Stomach (tissue), 9 donors: ENCODE results near the gene DDI2. TPM values are rescaled to one million over a fixed set of nuclear protein-coding genes. Genes with fewer than 3 reads are reported as not detected.
A peak's percentile ranks its signal among the peaks of the same experiment; 100 is the strongest.

ENCODE experiments used
- DNase-seq, 2 donors: peaks; one replicate each; pipeline versions ENCODE4 v3.0.0 to v3.0.0-alpha.2; 2013 to 2019
- H3K27ac ChIP-seq, 5 donors: fragments of 200-600 bp in 4 of 5; sonication (generic) in 4 of 5; one replicate each; pipeline ENCODE4 v1.5.1; 2013 to 2019; ENCODE audit warnings: mild to moderate bottlenecking in 1 of 5, moderate library complexity in 1 of 5
- H3K27me3 ChIP-seq, 3 donors: fragments of 200-600 bp; sonication (generic); one replicate each; pipeline ENCODE4 v1.5.1; 2017 to 2019; ENCODE audit warnings: mixed run types in 1 of 3
- H3K36me3 ChIP-seq, 4 donors: fragments of 200-600 bp; sonication (generic); 1 replicate in 3 of 4; 2 replicates in 1 of 4; pipeline ENCODE4 v1.5.1; 2016 to 2019
- H3K4me1 ChIP-seq, 4 donors: fragments of 200-600 bp; sonication (generic); one replicate each; pipeline ENCODE4 v1.5.1; 2016 to 2019
- H3K4me3 ChIP-seq, 4 donors: fragments of 200-600 bp; sonication (generic) in 3 of 4; one replicate each; pipeline ENCODE4 v1.5.1; 2016 to 2019; ENCODE audit warnings: mild to moderate bottlenecking in 1 of 4
- H3K9me3 ChIP-seq, 4 donors: fragments of 200-600 bp; sonication (generic); one replicate each; pipeline ENCODE4 v1.5.1; 2016 to 2019
- EP300 ChIP-seq: sonication (generic); formaldehyde crosslinking; IDR thresholded peaks from one replicate; pipeline ENCODE4 v1.6.1; 2017; ENCODE audit warnings: antibody characterized with exemption
- POLR2A ChIP-seq, 4 donors: fragments of 450-650 bp; IDR thresholded peaks; one replicate each; pipeline ENCODE4 v1.6.1; 2016; ENCODE audit warnings: antibody characterized with exemption in 4 of 4, control low read depth in 2 of 4, mild to moderate bottlenecking in 1 of 4, moderate library complexity in 1 of 4
- POLR2AphosphoS5 ChIP-seq, 3 donors: sonication (generic); formaldehyde crosslinking; IDR thresholded peaks; one replicate each; pipeline ENCODE4 v1.6.1; 2016; ENCODE audit warnings: antibody characterized with exemption in 3 of 3
- WGBS, 5 donors: extraction: QIAGEN DNeasy Blood & Tissue Kit in 3 of 5; methylation state at CpG; one replicate each; pipeline versions ENCODE4 v1.1.5 to v1.1.7; 2013 to 2018; 5-methylcytosine and 5-hydroxymethylcytosine counted together
- intact Hi-C: fragments of 100-400 bp; cut with DNase I; formaldehyde crosslinking; loops from one replicate; pipeline ENCODE4 v1.15.1; 2023; ENCODE audit warnings: low total_unique reads
- polyA plus RNA-seq, 3 donors: library from polyadenylated mRNA; stranded (reverse); fragments of 200-250 nt; gene quantifications; one replicate each; pipeline ENCODE4 v1.2.3, GENCODE V29; 2013
- small RNA-seq, 4 donors: library from RNA; depleted of rRNA; stranded (forward); fragments of <200 nt; gene quantifications; one replicate each; pipeline ENCODE3, GENCODE V24; 2016
- total RNA-seq, 5 donors: library from RNA; depleted of rRNA; stranded (reverse); fragments of >200 nt; gene quantifications; one replicate each; pipeline versions ENCODE4 v1.1.0 to v1.2.3, GENCODE V29; 2014 to 2016
- TF ChIP-seq, protein P1 (sequence below), 7 experiments: fragments of 450-650 bp in 4 of 7; fragments of 200-600 bp in 3 of 7; sonication (generic) in 3 of 7; IDR thresholded peaks; one replicate each; pipeline ENCODE4 v1.5.1; 2016 to 2019; ENCODE audit warnings: antibody characterized with exemption in 7 of 7, control low read depth in 2 of 7, mild to moderate bottlenecking in 1 of 7
- donor health status: healthy with polysubstance abuse.
- donor health status: Bipolar disorder and iron deficiency.
- donor health status: healthy.

DDI2 gene
- total and polyA plus RNA-seq, 8 donors: 3.1 to 261 (median 16.6) TPM

DNA sequence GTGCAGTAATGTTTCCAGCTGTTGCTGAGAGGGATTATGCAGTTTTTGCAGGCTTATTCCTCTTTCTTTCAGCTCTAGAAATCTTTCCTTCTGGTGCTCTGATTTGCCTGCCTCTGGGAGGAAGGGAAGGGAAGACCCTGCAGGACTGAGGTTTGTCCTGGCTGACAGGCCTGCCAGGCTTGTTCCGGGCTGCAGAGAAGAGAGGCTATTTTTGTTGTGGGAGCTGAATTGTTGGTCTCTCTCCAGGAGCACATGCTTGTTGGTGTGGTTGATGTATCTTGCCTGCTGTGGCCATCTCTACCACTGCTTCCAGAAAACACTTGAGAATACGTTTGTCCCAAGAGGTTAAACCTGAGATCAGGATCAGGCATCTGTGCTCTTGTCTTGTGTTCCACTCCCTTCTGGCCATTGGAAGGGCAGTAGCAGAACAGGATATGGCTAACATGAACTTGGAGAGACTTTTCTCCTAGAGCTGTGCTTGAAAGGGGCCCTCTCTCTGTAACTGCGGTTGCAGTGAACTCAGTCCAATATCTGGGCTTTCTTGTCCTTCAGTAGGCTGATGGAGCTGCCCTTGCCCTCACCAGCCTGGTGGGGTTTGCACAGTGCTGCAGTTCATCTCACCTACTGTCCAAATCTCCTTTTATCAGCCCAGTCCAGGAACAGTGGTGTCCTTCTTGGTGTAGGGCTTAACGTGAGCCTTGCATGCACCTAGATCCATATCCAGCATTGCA, 97.3 kb downstream of the DDI2 start:
- Histone ChIP-seq H3K27ac (peak overlapping the region in 3 of 5 donors; percentile 29 to 85 (median 56)), H3K27me3 (no peaks in the 10 kb centered on the region), H3K9me3 (no peaks in the 10 kb centered on the region), H3K36me3 (peaks cover 25 to 39% (median 34%) of the 10 kb centered on the region in 4 donors), H3K4me3 (no peak overlapping the region), H3K4me1 (peaks cover 27 to 67% (median 44%) of the 10 kb centered on the region in 4 donors)
- TF ChIP-seq EP300: no peak
- TF ChIP-seq POLR2A (IDR thresholded peaks at IDR 0.05): no peak
- TF ChIP-seq POLR2AphosphoS5 (IDR thresholded peaks at IDR 0.05): no peak
- TF ChIP-seq, protein P1, sequence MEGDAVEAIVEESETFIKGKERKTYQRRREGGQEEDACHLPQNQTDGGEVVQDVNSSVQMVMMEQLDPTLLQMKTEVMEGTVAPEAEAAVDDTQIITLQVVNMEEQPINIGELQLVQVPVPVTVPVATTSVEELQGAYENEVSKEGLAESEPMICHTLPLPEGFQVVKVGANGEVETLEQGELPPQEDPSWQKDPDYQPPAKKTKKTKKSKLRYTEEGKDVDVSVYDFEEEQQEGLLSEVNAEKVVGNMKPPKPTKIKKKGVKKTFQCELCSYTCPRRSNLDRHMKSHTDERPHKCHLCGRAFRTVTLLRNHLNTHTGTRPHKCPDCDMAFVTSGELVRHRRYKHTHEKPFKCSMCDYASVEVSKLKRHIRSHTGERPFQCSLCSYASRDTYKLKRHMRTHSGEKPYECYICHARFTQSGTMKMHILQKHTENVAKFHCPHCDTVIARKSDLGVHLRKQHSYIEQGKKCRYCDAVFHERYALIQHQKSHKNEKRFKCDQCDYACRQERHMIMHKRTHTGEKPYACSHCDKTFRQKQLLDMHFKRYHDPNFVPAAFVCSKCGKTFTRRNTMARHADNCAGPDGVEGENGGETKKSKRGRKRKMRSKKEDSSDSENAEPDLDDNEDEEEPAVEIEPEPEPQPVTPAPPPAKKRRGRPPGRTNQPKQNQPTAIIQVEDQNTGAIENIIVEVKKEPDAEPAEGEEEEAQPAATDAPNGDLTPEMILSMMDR (IDR thresholded peaks at IDR 0.05): no peak
- DNase-seq: peak in 1 of 2 donors; percentile 51
- WGBS, 5 donors: 45 to 70% (median 47%) methylated on average over 3 to 4 of the region's 4 CpGs
- intact Hi-C loops: no loop called here

DNA sequence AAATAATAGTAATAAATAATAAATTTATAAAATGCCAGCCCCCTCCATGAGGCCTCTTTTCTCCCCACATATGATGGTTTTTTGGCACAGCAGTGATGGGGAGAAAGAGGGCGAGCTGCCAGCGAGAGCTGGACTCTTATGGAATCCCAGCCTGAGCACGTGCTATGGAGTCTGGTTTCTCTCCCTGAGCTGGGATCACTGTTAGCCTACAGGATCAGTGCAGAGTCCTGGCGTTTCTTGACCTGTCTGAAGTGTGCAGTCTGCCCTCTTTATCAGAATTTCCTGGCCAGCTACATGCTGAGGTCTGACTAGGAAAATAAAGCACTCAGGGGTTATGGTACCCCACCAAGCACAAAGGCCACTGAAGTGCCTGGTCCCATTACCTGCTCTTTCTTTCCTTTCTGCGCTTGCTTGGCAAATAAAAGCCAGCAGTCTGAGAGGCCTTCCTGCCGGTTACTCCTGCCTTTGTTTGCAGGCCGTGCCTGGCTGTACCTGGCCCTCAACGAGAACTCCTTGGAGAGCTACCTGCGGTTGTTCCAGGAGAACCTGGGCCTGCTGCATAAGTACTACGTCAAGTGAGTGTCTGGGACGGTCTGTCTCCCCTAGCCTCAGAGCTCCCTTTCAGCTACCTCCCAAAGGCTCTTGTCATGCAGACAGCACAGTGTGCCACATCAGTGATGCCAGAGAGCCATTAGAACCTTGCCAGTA, 100.3 kb downstream of the DDI2 start:
- peak overlapping the region; percentile 72 to 91 (median 85) for H3K27ac ChIP-seq
- no peaks in the 10 kb centered on the region for H3K9me3 ChIP-seq
- peaks cover 27 to 76% (median 43%) of the 10 kb centered on the region in 4 donors for H3K4me1 ChIP-seq
- H3K4me3 ChIP-seq: no peak overlapping the region
- TF ChIP-seq POLR2AphosphoS5 (IDR thresholded peaks at IDR 0.05) (peak in 1 of 3 donors; percentile 31), EP300 (no peak), POLR2A (IDR thresholded peaks at IDR 0.05) (no peak)
- TF ChIP-seq, protein P1 (IDR thresholded peaks at IDR 0.05): peak in 1 of 7 experiments; percentile 4
- 28 to 52% (median 48%) methylated on average over 11 of the region's 11 CpGs for WGBS, 5 donors
- peaks cover 43 to 69% (median 64%) of the 10 kb centered on the region in 4 donors for H3K36me3 ChIP-seq
- intact Hi-C loops: no loop called here
- H3K27me3 ChIP-seq: no peaks in the 10 kb centered on the region
- peak; percentile 74 to 82 for DNase-seq

DNA sequence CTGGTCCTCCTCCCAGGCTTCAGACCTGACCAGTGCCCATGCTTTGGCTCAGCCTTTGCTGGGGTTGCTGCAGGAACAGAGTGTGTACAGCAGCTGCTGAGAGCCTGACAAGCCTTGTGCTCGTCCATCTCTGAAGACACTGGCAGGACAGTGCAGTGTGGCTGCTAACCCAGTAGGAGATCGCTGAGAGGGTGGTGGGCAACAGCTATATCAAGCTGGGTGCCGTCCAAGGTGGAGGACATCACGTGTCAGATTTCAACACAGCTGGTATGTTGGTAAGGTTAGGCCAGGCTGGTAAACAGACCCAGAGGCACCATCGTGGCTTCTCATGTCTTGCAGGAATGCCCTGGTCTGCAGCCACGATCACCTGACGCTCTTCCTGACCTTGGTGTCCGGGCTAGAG, 100.9 kb downstream of the DDI2 start:
- intact Hi-C loops: no loop called here
- no peak for TF ChIP-seq EP300
- no peak for TF ChIP-seq POLR2AphosphoS5 (IDR thresholded peaks at IDR 0.05)
- TF ChIP-seq, protein P1 (IDR thresholded peaks at IDR 0.05): no peak
- no peak for TF ChIP-seq POLR2A (IDR thresholded peaks at IDR 0.05)
- 54 to 81% (median 58%) methylated on average over 7 to 8 of the region's 8 CpGs for WGBS, 5 donors
- H3K36me3 ChIP-seq: peaks cover 49 to 75% (median 70%) of the 10 kb centered on the region in 4 donors
- H3K27ac ChIP-seq: peak overlapping the region; percentile 72 to 91 (median 85)
- no peaks in the 10 kb centered on the region for H3K27me3 ChIP-seq
- no peak overlapping the region for H3K4me3 ChIP-seq
- H3K9me3 ChIP-seq: no peaks in the 10 kb centered on the region
- peak in 1 of 2 donors; percentile 55 for DNase-seq
- H3K4me1 ChIP-seq: peaks cover 27 to 74% (median 43%) of the 10 kb centered on the region in 4 donors

Small RNAs within 50 kb of the gene (small RNA-seq; reads per million reads assigned to genes)
- gene AL121992.2 (0 reads per million in 4 donors), gene CD24P1 (0 reads per million in 4 donors), gene RNU7-179P (0 reads per million in 4 donors)

Other genes with a start within 250 kb of the DDI2 start
- gene EFHD2, start 207.6 kb upstream of the DDI2 start, total RNA-seq: 100 to 1,000 TPM in 2 of 5 donors, 10 to 100 TPM in 3; 36.2 to 191 (median 67.0) TPM
- gene EFHD2, start 207.6 kb upstream of the DDI2 start, polyA plus RNA-seq: 100 to 1,000 TPM in 2 of 3 donors, 10 to 100 TPM in 1; 64.5 to 169 (median 101) TPM
- not detected for gene CTRC, start 179.0 kb upstream of the DDI2 start, total RNA-seq
- 1 to 10 TPM in 2 of 3 donors, under 1 TPM in 1; 0.88 to 9.8 (median 3.2) TPM for gene CTRC, start 179.0 kb upstream of the DDI2 start, polyA plus RNA-seq
- gene CELA2A, start 160.7 kb upstream of the DDI2 start, total RNA-seq: under 1 TPM in 1 of 5 donors, not detected in 4; 0.55 TPM
- gene CELA2A, start 160.7 kb upstream of the DDI2 start, polyA plus RNA-seq: 1 to 10 TPM in 2 of 3 donors, under 1 TPM in 1; 0.43 to 3.1 (median 1.6) TPM
- gene CELA2B, start 141.4 kb upstream of the DDI2 start, total RNA-seq: not detected
- not detected for gene CELA2B, start 141.4 kb upstream of the DDI2 start, polyA plus RNA-seq
- 100 to 1,000 TPM in 1 of 5 donors, 10 to 100 TPM in 2, 1 to 10 TPM in 2; 8.3 to 125 (median 23.9) TPM for gene CASP9, start 93.2 kb upstream of the DDI2 start, total RNA-seq
- gene CASP9, start 93.2 kb upstream of the DDI2 start, polyA plus RNA-seq: 10 to 100 TPM in 2 of 3 donors, 1 to 10 TPM in 1; 9.5 to 16.6 (median 16.0) TPM
- gene DNAJC16, start 90.6 kb upstream of the DDI2 start, total RNA-seq: 10 to 100 TPM in 4 of 5 donors, 1 to 10 TPM in 1; 2.9 to 26.4 (median 21.7) TPM
- gene DNAJC16, start 90.6 kb upstream of the DDI2 start, polyA plus RNA-seq: 1 to 10 TPM; 1.8 to 3.8 (median 2.6) TPM
- 1 to 10 TPM in 2 of 5 donors, under 1 TPM in 1, not detected in 2; 0.14 to 9.8 (median 4.6) TPM for gene AGMAT, start 32.4 kb upstream of the DDI2 start, total RNA-seq
- gene AGMAT, start 32.4 kb upstream of the DDI2 start, polyA plus RNA-seq: under 1 TPM; 0.35 to 0.56 (median 0.46) TPM
- gene PLEKHM2, start 66.9 kb downstream of the DDI2 start, total RNA-seq: 10 to 100 TPM; 22.3 to 63.0 (median 36.2) TPM
- 10 to 100 TPM; 19.3 to 33.9 (median 25.2) TPM for gene PLEKHM2, start 66.9 kb downstream of the DDI2 start, polyA plus RNA-seq
- 10 to 100 TPM in 2 of 5 donors, 1 to 10 TPM in 2, not detected in 1; 1.8 to 16.9 (median 7.5) TPM for gene SLC25A34, start 118.8 kb downstream of the DDI2 start, total RNA-seq
- 1 to 10 TPM in 2 of 3 donors, under 1 TPM in 1; 0.75 to 4.1 (median 1.9) TPM for gene SLC25A34, start 118.8 kb downstream of the DDI2 start, polyA plus RNA-seq
- 1 to 10 TPM in 2 of 5 donors, not detected in 3; 2.2 to 4.9 TPM for gene TMEM82, start 125.0 kb downstream of the DDI2 start, total RNA-seq
- gene TMEM82, start 125.0 kb downstream of the DDI2 start, polyA plus RNA-seq: under 1 TPM in 2 of 3 donors, not detected in 1; 0.10 to 0.75 TPM
- 10 to 100 TPM; 47.0 to 92.1 (median 81.3) TPM for gene FBLIM1, start 141.3 kb downstream of the DDI2 start, total RNA-seq
- 100 to 1,000 TPM in 1 of 3 donors, 10 to 100 TPM in 2; 17.5 to 128 (median 44.6) TPM for gene FBLIM1, start 141.3 kb downstream of the DDI2 start, polyA plus RNA-seq
- gene UQCRHL, start 190.2 kb downstream of the DDI2 start, total RNA-seq: 10 to 100 TPM in 1 of 5 donors, 1 to 10 TPM in 2, under 1 TPM in 1, not detected in 1; 0.58 to 11.0 (median 2.0) TPM
- gene UQCRHL, start 190.2 kb downstream of the DDI2 start, polyA plus RNA-seq: 1 to 10 TPM; 2.4 to 3.4 (median 3.2) TPM
- gene SPEN, start 230.2 kb downstream of the DDI2 start, total RNA-seq: 100 to 1,000 TPM in 1 of 5 donors, 10 to 100 TPM in 4; 16.8 to 114 (median 44.9) TPM
- gene SPEN, start 230.2 kb downstream of the DDI2 start, polyA plus RNA-seq: 10 to 100 TPM in 1 of 3 donors, 1 to 10 TPM in 2; 5.6 to 14.7 (median 8.7) TPM